HepG2 (cell line): ENCODE measurements around the gene SPINDOC. TPM values are rescaled to one million over a fixed set of nuclear protein-coding genes. Genes with fewer than 3 reads are reported as not detected.

Experiments used
- ARNT2 ChIP-seq: sonication (generic); formaldehyde crosslinking; IDR thresholded peaks from 2 replicates; pipeline ENCODE4 v1.8.0; 2022; ENCODE audit warnings: mild to moderate bottlenecking, low read depth, missing genetic modification reagents, moderate library complexity
- ATF1 ChIP-seq: IDR thresholded peaks from 2 replicates; pipeline ENCODE4 v1.6.1; 2016; ENCODE audit warnings: mild to moderate bottlenecking, control low read depth
- CEBPB ChIP-seq: IDR thresholded peaks from 2 replicates; pipeline ENCODE4 v1.6.1; 2011; ENCODE audit warnings: low read depth, low read length, improper control_type of control experiment, borderline replicate concordance
- DNMT3B ChIP-seq: conservative IDR thresholded peaks from 2 replicates; pipeline ENCODE4 v1.6.1; 2016; ENCODE audit warnings: missing biosample characterization, control low read depth
- FOXA1 ChIP-seq, 2 experiments: fragments of 450-650 bp in 1 of 2; sonication (generic) in 1 of 2; formaldehyde crosslinking in 1 of 2; IDR thresholded peaks; 2 replicates each; pipeline versions ENCODE4 v1.4.0 to v1.6.1; 2016 to 2020; ENCODE audit warnings: missing genetic modification reagents in 1 of 2
- HNF4G ChIP-seq, 2 experiments: sonication (generic) in 1 of 2; formaldehyde crosslinking in 1 of 2; IDR thresholded peaks; 2 replicates each; pipeline versions ENCODE4 v1.4.0 to v1.6.1; 2011 to 2020; ENCODE audit warnings: borderline replicate concordance in 2 of 2, low read depth in 2 of 2, mild to moderate bottlenecking in 2 of 2, low read length in 1 of 2, missing genetic modification reagents in 1 of 2, moderate library complexity in 1 of 2
- KDM4B ChIP-seq: sonication (generic); formaldehyde crosslinking; IDR thresholded peaks from 2 replicates; pipeline ENCODE4 v1.4.0; 2020; ENCODE audit warnings: missing genetic modification reagents
- KLF12 ChIP-seq: sonication (generic); formaldehyde crosslinking; IDR thresholded peaks from 2 replicates; pipeline ENCODE4 v1.4.0; 2020; ENCODE audit warnings: missing genetic modification reagents, borderline replicate concordance
- SOX6 ChIP-seq, 2 experiments: fragments of 450-650 bp in 1 of 2; sonication (generic) in 1 of 2; formaldehyde crosslinking in 1 of 2; IDR thresholded peaks; 2 replicates each; pipeline versions ENCODE4 v1.4.0 to v1.6.1; 2017 to 2020; ENCODE audit warnings: antibody characterized with exemption in 1 of 2, mild to moderate bottlenecking in 1 of 2, missing genetic modification reagents in 1 of 2
- ZMAT3 ChIP-seq: sonication (generic); formaldehyde crosslinking; conservative IDR thresholded peaks from 2 replicates; pipeline ENCODE4 v1.7.0; 2021; ENCODE audit warnings: missing genetic modification reagents
- ZNF136 ChIP-seq: sonication (generic); formaldehyde crosslinking; IDR thresholded peaks from 2 replicates; pipeline ENCODE4 v1.8.1; 2022; ENCODE audit warnings: low read depth, mild to moderate bottlenecking, moderate library complexity, missing genetic modification reagents
- ZNF350 ChIP-seq: sonication (generic); formaldehyde crosslinking; IDR thresholded peaks from 2 replicates; pipeline ENCODE4 v1.4.0; 2020; ENCODE audit warnings: mild to moderate bottlenecking, low read depth, missing genetic modification reagents, borderline replicate concordance
- ZNF569 ChIP-seq: sonication (generic); formaldehyde crosslinking; IDR thresholded peaks from 2 replicates; pipeline ENCODE4 v1.5.0; 2020; ENCODE audit warnings: mild to moderate bottlenecking, missing genetic modification reagents, moderate library complexity, borderline replicate concordance
- polyA plus RNA-seq, 8 experiments: library from polyadenylated mRNA; depleted of rRNA in 3 of 8; stranded (reverse) in 7 of 8; unstranded in 1 of 8; fragments of >200 nt; fragmentation: Illumina TruSeq in 4 of 8; extraction: Trizol in 4 of 8; gene quantifications; 2 replicates each; pipeline versions ENCODE4 v1.2.1 to v1.2.3, GENCODE V29; 2011 to 2016; ENCODE audit warnings: low read depth in 4 of 8, missing spikeins in 1 of 8, mixed read lengths in 1 of 8; ENCODE audit not compliant: insufficient read depth in 1 of 8
- total RNA-seq, 5 experiments: library from RNA; depleted of rRNA; stranded (reverse); fragments of >200 nt; fragmentation: Illumina TruSeq; extraction: Trizol; gene quantifications; 2 replicates each; pipeline ENCODE4 v1.2.3, GENCODE V29; 2016; ENCODE audit warnings: low read depth in 1 of 5
- TF ChIP-seq, protein P1 (sequence below): sonication (generic); formaldehyde crosslinking; IDR thresholded peaks from 2 replicates; pipeline ENCODE4 v1.4.0; 2020; ENCODE audit warnings: missing genetic modification reagents
- TF ChIP-seq, protein P2 (sequence below): sonication (generic); formaldehyde crosslinking; IDR thresholded peaks from 2 replicates; pipeline ENCODE4 v1.4.0; 2020; ENCODE audit warnings: missing genetic modification reagents
- TF ChIP-seq, protein P3 (sequence below): sonication (generic); formaldehyde crosslinking; IDR thresholded peaks from 2 replicates; pipeline ENCODE4 v1.8.1; 2023; ENCODE audit warnings: mild to moderate bottlenecking, moderate library complexity, missing genetic modification reagents

The SPINDOC gene
- total and polyA plus RNA-seq, 2 of the 13 experiments (the other 11 are each of a cell fraction or from before 2014, with no cell fraction given) = 21.4 to 29.9 TPM

DNA sequence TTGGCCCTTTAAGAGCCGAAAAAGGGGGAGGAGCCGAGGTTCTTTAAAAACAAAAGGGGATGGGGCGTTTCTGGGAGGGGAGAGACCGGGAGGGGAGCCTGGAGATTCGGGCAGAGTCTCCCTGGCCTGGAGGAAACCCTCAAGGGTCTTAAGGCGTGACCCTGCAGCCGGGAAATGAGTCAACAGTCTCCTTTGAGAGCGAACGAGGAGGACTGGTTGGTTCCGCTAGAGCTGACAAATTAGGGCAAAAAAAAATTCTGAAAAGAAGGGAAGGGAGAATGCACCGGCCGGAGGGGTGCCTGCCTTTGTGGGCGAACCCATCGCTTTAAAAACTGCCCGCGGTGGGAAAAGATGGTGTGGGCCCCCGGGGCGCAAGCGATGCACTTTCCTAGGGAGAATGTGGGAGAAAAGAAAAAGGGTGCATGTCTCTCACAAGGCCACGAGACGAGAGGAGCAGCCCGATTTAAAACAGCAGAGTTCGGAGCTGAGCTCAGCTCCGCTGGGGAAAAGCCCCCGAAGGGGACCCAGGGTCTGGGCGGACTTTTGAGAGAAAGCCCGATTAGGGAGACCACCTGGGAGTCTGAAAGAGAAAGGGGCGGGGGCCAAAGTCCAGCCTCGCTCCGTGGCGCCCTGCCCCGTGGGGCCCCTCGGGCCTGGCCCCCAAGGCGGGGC is 45.6 kb upstream of the SPINDOC start (continued):
- TF ChIP-seq, protein P1, sequence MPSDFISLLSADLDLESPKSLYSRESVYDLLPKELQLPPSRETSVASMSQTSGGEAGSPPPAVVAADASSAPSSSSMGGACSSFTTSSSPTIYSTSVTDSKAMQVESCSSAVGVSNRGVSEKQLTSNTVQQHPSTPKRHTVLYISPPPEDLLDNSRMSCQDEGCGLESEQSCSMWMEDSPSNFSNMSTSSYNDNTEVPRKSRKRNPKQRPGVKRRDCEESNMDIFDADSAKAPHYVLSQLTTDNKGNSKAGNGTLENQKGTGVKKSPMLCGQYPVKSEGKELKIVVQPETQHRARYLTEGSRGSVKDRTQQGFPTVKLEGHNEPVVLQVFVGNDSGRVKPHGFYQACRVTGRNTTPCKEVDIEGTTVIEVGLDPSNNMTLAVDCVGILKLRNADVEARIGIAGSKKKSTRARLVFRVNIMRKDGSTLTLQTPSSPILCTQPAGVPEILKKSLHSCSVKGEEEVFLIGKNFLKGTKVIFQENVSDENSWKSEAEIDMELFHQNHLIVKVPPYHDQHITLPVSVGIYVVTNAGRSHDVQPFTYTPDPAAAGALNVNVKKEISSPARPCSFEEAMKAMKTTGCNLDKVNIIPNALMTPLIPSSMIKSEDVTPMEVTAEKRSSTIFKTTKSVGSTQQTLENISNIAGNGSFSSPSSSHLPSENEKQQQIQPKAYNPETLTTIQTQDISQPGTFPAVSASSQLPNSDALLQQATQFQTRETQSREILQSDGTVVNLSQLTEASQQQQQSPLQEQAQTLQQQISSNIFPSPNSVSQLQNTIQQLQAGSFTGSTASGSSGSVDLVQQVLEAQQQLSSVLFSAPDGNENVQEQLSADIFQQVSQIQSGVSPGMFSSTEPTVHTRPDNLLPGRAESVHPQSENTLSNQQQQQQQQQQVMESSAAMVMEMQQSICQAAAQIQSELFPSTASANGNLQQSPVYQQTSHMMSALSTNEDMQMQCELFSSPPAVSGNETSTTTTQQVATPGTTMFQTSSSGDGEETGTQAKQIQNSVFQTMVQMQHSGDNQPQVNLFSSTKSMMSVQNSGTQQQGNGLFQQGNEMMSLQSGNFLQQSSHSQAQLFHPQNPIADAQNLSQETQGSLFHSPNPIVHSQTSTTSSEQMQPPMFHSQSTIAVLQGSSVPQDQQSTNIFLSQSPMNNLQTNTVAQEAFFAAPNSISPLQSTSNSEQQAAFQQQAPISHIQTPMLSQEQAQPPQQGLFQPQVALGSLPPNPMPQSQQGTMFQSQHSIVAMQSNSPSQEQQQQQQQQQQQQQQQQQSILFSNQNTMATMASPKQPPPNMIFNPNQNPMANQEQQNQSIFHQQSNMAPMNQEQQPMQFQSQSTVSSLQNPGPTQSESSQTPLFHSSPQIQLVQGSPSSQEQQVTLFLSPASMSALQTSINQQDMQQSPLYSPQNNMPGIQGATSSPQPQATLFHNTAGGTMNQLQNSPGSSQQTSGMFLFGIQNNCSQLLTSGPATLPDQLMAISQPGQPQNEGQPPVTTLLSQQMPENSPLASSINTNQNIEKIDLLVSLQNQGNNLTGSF = no peak
- no peak for TF ChIP-seq KDM4B (CRISPR knock-in tag)
- TF ChIP-seq SOX6 (IDR thresholded peaks at IDR 0.05) = no peak
- 0 out of 2 replicates have a peak, but pooled peaks have one; percentile 36 for TF ChIP-seq SOX6 (CRISPR knock-in tag; IDR thresholded peaks at IDR 0.05)
- TF ChIP-seq DNMT3B (CRISPR knock-in tag) = no peak
- no peak for TF ChIP-seq ZNF136 (CRISPR knock-in tag)
- TF ChIP-seq KLF12 = no peak
- TF ChIP-seq, protein P2, sequence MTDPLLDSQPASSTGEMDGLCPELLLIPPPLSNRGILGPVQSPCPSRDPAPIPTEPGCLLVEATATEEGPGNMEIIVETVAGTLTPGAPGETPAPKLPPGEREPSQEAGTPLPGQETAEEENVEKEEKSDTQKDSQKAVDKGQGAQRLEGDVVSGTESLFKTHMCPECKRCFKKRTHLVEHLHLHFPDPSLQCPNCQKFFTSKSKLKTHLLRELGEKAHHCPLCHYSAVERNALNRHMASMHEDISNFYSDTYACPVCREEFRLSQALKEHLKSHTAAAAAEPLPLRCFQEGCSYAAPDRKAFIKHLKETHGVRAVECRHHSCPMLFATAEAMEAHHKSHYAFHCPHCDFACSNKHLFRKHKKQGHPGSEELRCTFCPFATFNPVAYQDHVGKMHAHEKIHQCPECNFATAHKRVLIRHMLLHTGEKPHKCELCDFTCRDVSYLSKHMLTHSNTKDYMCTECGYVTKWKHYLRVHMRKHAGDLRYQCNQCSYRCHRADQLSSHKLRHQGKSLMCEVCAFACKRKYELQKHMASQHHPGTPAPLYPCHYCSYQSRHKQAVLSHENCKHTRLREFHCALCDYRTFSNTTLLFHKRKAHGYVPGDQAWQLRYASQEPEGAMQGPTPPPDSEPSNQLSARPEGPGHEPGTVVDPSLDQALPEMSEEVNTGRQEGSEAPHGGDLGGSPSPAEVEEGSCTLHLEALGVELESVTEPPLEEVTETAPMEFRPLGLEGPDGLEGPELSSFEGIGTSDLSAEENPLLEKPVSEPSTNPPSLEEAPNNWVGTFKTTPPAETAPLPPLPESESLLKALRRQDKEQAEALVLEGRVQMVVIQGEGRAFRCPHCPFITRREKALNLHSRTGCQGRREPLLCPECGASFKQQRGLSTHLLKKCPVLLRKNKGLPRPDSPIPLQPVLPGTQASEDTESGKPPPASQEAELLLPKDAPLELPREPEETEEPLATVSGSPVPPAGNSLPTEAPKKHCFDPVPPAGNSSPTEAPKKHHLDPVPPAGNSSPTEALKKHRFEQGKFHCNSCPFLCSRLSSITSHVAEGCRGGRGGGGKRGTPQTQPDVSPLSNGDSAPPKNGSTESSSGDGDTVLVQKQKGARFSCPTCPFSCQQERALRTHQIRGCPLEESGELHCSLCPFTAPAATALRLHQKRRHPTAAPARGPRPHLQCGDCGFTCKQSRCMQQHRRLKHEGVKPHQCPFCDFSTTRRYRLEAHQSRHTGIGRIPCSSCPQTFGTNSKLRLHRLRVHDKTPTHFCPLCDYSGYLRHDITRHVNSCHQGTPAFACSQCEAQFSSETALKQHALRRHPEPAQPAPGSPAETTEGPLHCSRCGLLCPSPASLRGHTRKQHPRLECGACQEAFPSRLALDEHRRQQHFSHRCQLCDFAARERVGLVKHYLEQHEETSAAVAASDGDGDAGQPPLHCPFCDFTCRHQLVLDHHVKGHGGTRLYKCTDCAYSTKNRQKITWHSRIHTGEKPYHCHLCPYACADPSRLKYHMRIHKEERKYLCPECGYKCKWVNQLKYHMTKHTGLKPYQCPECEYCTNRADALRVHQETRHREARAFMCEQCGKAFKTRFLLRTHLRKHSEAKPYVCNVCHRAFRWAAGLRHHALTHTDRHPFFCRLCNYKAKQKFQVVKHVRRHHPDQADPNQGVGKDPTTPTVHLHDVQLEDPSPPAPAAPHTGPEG (CRISPR knock-in tag) = no peak
- no peak for TF ChIP-seq ARNT2
- TF ChIP-seq ZMAT3 (CRISPR knock-in tag) = no peak
- TF ChIP-seq ATF1 = no peak
- TF ChIP-seq, protein P3, sequence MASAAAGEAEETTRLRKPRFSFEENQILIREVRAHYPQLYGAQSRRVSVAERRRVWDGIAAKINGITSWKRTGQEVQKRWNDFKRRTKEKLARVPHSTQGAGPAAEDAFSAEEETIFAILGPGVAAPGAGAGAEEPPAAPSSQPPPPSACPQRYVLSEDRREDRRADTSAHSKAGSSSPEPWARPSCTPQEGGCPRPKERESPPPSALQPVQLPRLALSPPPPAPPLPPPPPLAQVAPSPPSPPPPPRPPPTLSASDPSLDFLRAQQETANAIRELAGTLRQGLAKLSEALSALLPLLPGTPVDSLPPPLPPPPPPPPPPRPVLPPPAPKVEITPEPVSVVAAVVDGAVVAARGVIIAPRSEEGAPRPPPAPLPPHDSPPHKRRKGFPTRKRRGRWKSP (CRISPR knock-in tag) = no peak
- TF ChIP-seq ZNF569 = no peak
- no peak for TF ChIP-seq FOXA1 (IDR thresholded peaks at IDR 0.05)
- no peak for TF ChIP-seq FOXA1 (CRISPR knock-in tag; IDR thresholded peaks at IDR 0.05)
- TF ChIP-seq HNF4G (IDR thresholded peaks at IDR 0.05; ENCODE audit: borderline replicate concordance, low read depth, low read length) = peak; percentile 58; the same call in 1 of the 2 replicates
- TF ChIP-seq HNF4G (CRISPR knock-in tag; IDR thresholded peaks at IDR 0.05; ENCODE audit: borderline replicate concordance, low read depth) = no peak
- no peak for TF ChIP-seq ZNF350 (CRISPR knock-in tag)
- TF ChIP-seq CEBPB = no peak
